ENCODE measurements around the gene ZMYM2.
"Not testable (repeated sequence)": the region's sequence is repeated elsewhere in the genome, so short reads cannot be mapped to it uniquely, and the experiment has no call there.

ZMYM2 gene

GRCh38 chr13:19958155-19959111 is at the start of gene ZMYM2:
ZMYM2 (plus strand) TSS chr13:19958727; CDS start chr13:19993073, 34,346 bp downstream.
- peak; percentile 94 to 96 (median 94) for DNase-seq (ENCODE audit: low read depth in 3 of 3)

- DNase-seq (ENCODE audit: low read depth in 3 of 3): no peak
These were observed 48.0 kb upstream of the ZMYM2 start for GRCh38 chr13:19910336-19911072.

- DNase-seq (ENCODE audit: low read depth in 3 of 3): no peak
These were observed 31.3 kb upstream of the ZMYM2 start for GRCh38 chr13:19927117-19927748.

- DNase-seq (ENCODE audit: low read depth in 3 of 3): no peak
These were observed 18.4 kb upstream of the ZMYM2 start for GRCh38 chr13:19940106-19940505.

- no peak for DNase-seq (ENCODE audit: low read depth in 3 of 3)
These were observed 8.2 kb upstream of the ZMYM2 start for GRCh38 chr13:19950374-19950773.

GRCh38 chr13:19952850-19953249 is 5.7 kb upstream of the ZMYM2 start:
- no peak for DNase-seq (ENCODE audit: low read depth in 3 of 3)

GRCh38 chr13:19955873-19956559 is 2.5 kb upstream of the ZMYM2 start:
- DNase-seq (ENCODE audit: low read depth in 3 of 3): no peak

GRCh38 chr13:19957320-19958154 is 990 bp upstream of the ZMYM2 start:
- DNase-seq (ENCODE audit: low read depth in 3 of 3): peak; percentile 61 to 78 (median 75)

- DNase-seq (ENCODE audit: low read depth in 3 of 3): peak; percentile 32 to 71 (median 37)
These were observed 759 bp downstream of the ZMYM2 start for GRCh38 chr13:19959141-19959830.

GRCh38 chr13:19959831-19960652 is 1.5 kb downstream of the ZMYM2 start:
- peak; percentile 71 to 83 (median 82) for DNase-seq (ENCODE audit: low read depth in 3 of 3)

- DNase-seq (ENCODE audit: low read depth in 3 of 3): no peak
These were observed 2.1 kb downstream of the ZMYM2 start for GRCh38 chr13:19960653-19960976.

- DNase-seq (ENCODE audit: low read depth in 3 of 3): no peak
These were observed 3.0 kb downstream of the ZMYM2 start for GRCh38 chr13:19961489-19961888.

- DNase-seq (ENCODE audit: low read depth in 3 of 3): no peak
These were observed 3.4 kb downstream of the ZMYM2 start for GRCh38 chr13:19961924-19962323.

GRCh38 chr13:19962894-19963293 is 4.4 kb downstream of the ZMYM2 start:
- no peak for DNase-seq (ENCODE audit: low read depth in 3 of 3)

GRCh38 chr13:19967621-19968020 is 9.1 kb downstream of the ZMYM2 start:
- DNase-seq (ENCODE audit: low read depth in 3 of 3): no peak

- not testable (repeated sequence) for DNase-seq (ENCODE audit: low read depth in 3 of 3)
These were observed 16.0 kb downstream of the ZMYM2 start for GRCh38 chr13:19974498-19975009.

- DNase-seq (ENCODE audit: low read depth in 3 of 3): no peak
These were observed 20.4 kb downstream of the ZMYM2 start for GRCh38 chr13:19978831-19979437.

- no peak for DNase-seq (ENCODE audit: low read depth in 3 of 3)
These were observed 23.2 kb downstream of the ZMYM2 start for GRCh38 chr13:19981685-19982238.
